H9 (cell line): ENCODE measurements around the gene RARB. TPM values are rescaled to one million over a fixed set of nuclear protein-coding genes. Genes with fewer than 3 reads are reported as not detected.

Experiments used
- DNase-seq: peaks from one replicate; pipeline ENCODE4 v3.0.0-alpha.2; 2017
- H2AFZ ChIP-seq: one replicate; pipeline ENCODE4 v1.6.1; 2013; ENCODE audit warnings: mild to moderate bottlenecking, low read length, control low read depth, moderate library complexity
- H2AK5ac ChIP-seq: 2 replicates; pipeline ENCODE4 v1.6.1; 2013; ENCODE audit warnings: low read length, control low read depth, mixed read lengths; ENCODE audit not compliant: insufficient read length
- H2BK120ac ChIP-seq: one replicate; pipeline ENCODE4 v1.6.1; 2013; ENCODE audit warnings: low read depth, mild to moderate bottlenecking, low read length, control low read depth, inconsistent platforms; ENCODE audit not compliant: poor library complexity, severe bottlenecking
- H2BK12ac ChIP-seq: 2 replicates; pipeline ENCODE4 v1.6.1; 2013; ENCODE audit warnings: low read length, control low read depth, mixed read lengths, low read depth; ENCODE audit not compliant: insufficient read length
- H2BK15ac ChIP-seq: 2 replicates; pipeline ENCODE4 v1.6.1; 2013; ENCODE audit warnings: low read depth, low read length, control low read depth
- H2BK20ac ChIP-seq: one replicate; pipeline ENCODE4 v1.6.1; 2013; ENCODE audit warnings: low read depth, mild to moderate bottlenecking, low read length, control low read depth, inconsistent platforms; ENCODE audit not compliant: poor library complexity, severe bottlenecking
- H2BK5ac ChIP-seq: 2 replicates; pipeline ENCODE4 v1.6.1; 2013; ENCODE audit warnings: low read length, control low read depth, mixed read lengths; ENCODE audit not compliant: insufficient read length
- H3K14ac ChIP-seq: 2 replicates; pipeline ENCODE4 v1.6.1; 2013; ENCODE audit warnings: low read length, control low read depth; ENCODE audit not compliant: insufficient read depth
- H3K18ac ChIP-seq: 2 replicates; pipeline ENCODE4 v1.6.1; 2013; ENCODE audit warnings: low read depth, mild to moderate bottlenecking, mixed read lengths, low read length, control low read depth; ENCODE audit not compliant: insufficient read length
- H3K23ac ChIP-seq: 2 replicates; pipeline ENCODE4 v1.6.1; 2013; ENCODE audit warnings: low read length, control low read depth, mixed read lengths, low read depth; ENCODE audit not compliant: insufficient read length
- H3K23me2 ChIP-seq: 2 replicates; pipeline ENCODE4 v1.6.1; 2013; ENCODE audit warnings: low read depth, mild to moderate bottlenecking, mixed read lengths, low read length, control low read depth; ENCODE audit not compliant: insufficient read length, poor library complexity, severe bottlenecking
- H3K27ac ChIP-seq: 2 replicates; pipeline ENCODE4 v1.5.1; 2013; ENCODE audit warnings: low read length, control low read depth, mixed read lengths, low read depth; ENCODE audit not compliant: insufficient read length
- H3K27me3 ChIP-seq: 2 replicates; pipeline ENCODE4 v1.6.1; 2013; ENCODE audit warnings: low read length, control low read depth, inconsistent platforms; ENCODE audit not compliant: insufficient read depth
- H3K4ac ChIP-seq: 2 replicates; pipeline ENCODE4 v1.6.1; 2013; ENCODE audit warnings: low read depth, mild to moderate bottlenecking, control low read depth, inconsistent platforms, low read length, moderate library complexity
- H3K4me1 ChIP-seq: 2 replicates; pipeline ENCODE4 v1.6.1; 2013; ENCODE audit warnings: low read length, control low read depth, inconsistent platforms; ENCODE audit not compliant: insufficient read depth
- H3K4me2 ChIP-seq: 2 replicates; pipeline ENCODE4 v1.6.1; 2013; ENCODE audit warnings: low read length, control low read depth, mixed read lengths; ENCODE audit not compliant: insufficient read length, insufficient read depth
- H3K56ac ChIP-seq: 2 replicates; pipeline ENCODE4 v1.6.1; 2013; ENCODE audit warnings: low read depth, mild to moderate bottlenecking, mixed read lengths, low read length, control low read depth; ENCODE audit not compliant: insufficient read length
- H3K79me1 ChIP-seq: 2 replicates; pipeline ENCODE4 v1.6.1; 2013; ENCODE audit warnings: low read depth, mild to moderate bottlenecking, moderate library complexity, low read length, control low read depth, inconsistent platforms; ENCODE audit not compliant: insufficient read depth, poor library complexity, severe bottlenecking
- H3K79me2 ChIP-seq: 2 replicates; pipeline ENCODE4 v1.6.1; 2013; ENCODE audit warnings: low read length, control low read depth, inconsistent platforms; ENCODE audit not compliant: insufficient read depth
- H3K9ac ChIP-seq: 2 replicates; pipeline ENCODE4 v1.6.1; 2013; ENCODE audit warnings: low read length, control low read depth, mixed read lengths; ENCODE audit not compliant: insufficient read length; ENCODE audit errors: extremely low read depth
- H3K9me3 ChIP-seq: one replicate; pipeline ENCODE4 v1.6.1; 2013; ENCODE audit warnings: low read depth, low read length, inconsistent platforms; ENCODE audit not compliant: control insufficient read depth
- H3T11ph ChIP-seq: one replicate; pipeline ENCODE4 v1.6.1; 2013; ENCODE audit warnings: mild to moderate bottlenecking, low read length, control low read depth, inconsistent platforms
- H4K20me1 ChIP-seq: one replicate; pipeline ENCODE4 v1.6.1; 2013; ENCODE audit not compliant: control insufficient read depth, insufficient read length, insufficient read depth
- H4K5ac ChIP-seq: 2 replicates; pipeline ENCODE4 v1.6.1; 2013; ENCODE audit warnings: low read depth, mild to moderate bottlenecking, mixed read lengths, low read length, control low read depth; ENCODE audit not compliant: insufficient read length
- H4K8ac ChIP-seq: replicated peaks from 2 replicates; pipeline ENCODE4 v1.6.1; 2013; ENCODE audit warnings: low read length, control low read depth, mixed read lengths, low read depth; ENCODE audit not compliant: insufficient read length
- H4K91ac ChIP-seq: 2 replicates; pipeline ENCODE4 v1.6.1; 2013; ENCODE audit warnings: low read depth, mild to moderate bottlenecking, moderate library complexity, mixed read lengths, low read length, control low read depth; ENCODE audit not compliant: insufficient read length
- H3K27ac Mint-ChIP-seq, 3 experiments: 2 replicates in 2 of 3; 3 replicates in 1 of 3; pipeline ENCODE4 v1.8.0; 2020 to 2021; ENCODE audit warnings: mixed read lengths in 3 of 3, mild to moderate bottlenecking in 1 of 3, moderate library complexity in 1 of 3
- H3K27me3 Mint-ChIP-seq: 2 replicates; pipeline ENCODE4 v1.8.0; 2021; ENCODE audit warnings: low read depth, mild to moderate bottlenecking, moderate library complexity, mixed read lengths
- H3K36me3 Mint-ChIP-seq, 3 experiments: 2 replicates in 2 of 3; 3 replicates in 1 of 3; pipeline ENCODE4 v1.8.0; 2020 to 2021; ENCODE audit warnings: low read depth in 3 of 3, mixed read lengths in 3 of 3; ENCODE audit not compliant: insufficient read depth in 1 of 3
- H3K4me1 Mint-ChIP-seq, 2 experiments: 2 replicates each; pipeline ENCODE4 v1.8.0; 2020; ENCODE audit warnings: mixed read lengths in 2 of 2
- H3K4me3 Mint-ChIP-seq, 2 experiments: 2 replicates in 1 of 2; 3 replicates in 1 of 2; pipeline ENCODE4 v1.8.0; 2020 to 2021; ENCODE audit warnings: mild to moderate bottlenecking in 2 of 2, mixed read lengths in 2 of 2, moderate library complexity in 1 of 2
- H3K9me3 Mint-ChIP-seq, 2 experiments: 2 replicates in 1 of 2; 3 replicates in 1 of 2; pipeline ENCODE4 v1.8.0; 2020; ENCODE audit warnings: mild to moderate bottlenecking in 2 of 2, mixed read lengths in 2 of 2, moderate library complexity in 1 of 2
- WGBS: extraction: QIAGEN DNeasy Blood & Tissue Kit; methylation state at CpG from one replicate; pipeline ENCODE4 v1.1.7; 2013; ENCODE audit warnings: missing lambda C conversion rate, low lambda C conversion rate, mixed read lengths; ENCODE audit not compliant: insufficient read length; ENCODE audit errors: extremely low coverage; 5-methylcytosine and 5-hydroxymethylcytosine counted together
- total RNA-seq: library from RNA; stranded (reverse); gene quantifications from 2 replicates; pipeline ENCODE4 v1.2.1, GENCODE V29; 2021
- TF ChIP-seq, protein P1 (sequence below): fragments of 200-600 bp; sonication (generic); conservative IDR thresholded peaks from 3 replicates; pipeline ENCODE4 v1.8.0; 2021; ENCODE audit warnings: antibody characterized with exemption, mild to moderate bottlenecking

RARB gene
- total RNA-seq, 1 experiment from 2014 or later = 0.22 TPM

DNA sequence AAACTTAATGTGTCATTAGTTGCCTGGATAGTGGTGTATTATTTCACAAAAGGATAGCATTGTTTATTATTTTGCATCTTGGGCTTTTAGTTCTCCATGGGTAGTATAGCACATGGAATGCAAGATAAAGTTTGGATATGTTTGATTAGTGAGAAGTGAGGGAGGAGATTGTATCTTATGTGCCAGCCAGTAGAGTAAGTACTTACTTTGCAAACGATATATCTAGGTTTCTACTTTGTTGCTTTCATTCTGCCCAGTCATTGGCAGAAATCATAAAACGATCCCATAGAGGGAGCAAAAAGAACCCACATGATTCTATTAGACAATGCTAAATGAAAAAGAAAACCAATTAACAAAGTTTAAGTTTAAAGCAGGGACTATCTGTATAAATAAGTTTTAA, 105.3 kb downstream of the RARB start:
- H3K79me2 ChIP-seq = no peaks in the 10 kb centered on the region
- no peaks in the 10 kb centered on the region for H3K4me1 Mint-ChIP-seq
- no peak overlapping the region for H3K4me3 Mint-ChIP-seq
- no peaks in the 10 kb centered on the region for H3K9me3 ChIP-seq
- H3K27me3 Mint-ChIP-seq = no peaks in the 10 kb centered on the region; the same call in 1 of the 2 replicates
- H3K27ac ChIP-seq = no peak overlapping the region
- H3K23ac ChIP-seq = no peak overlapping the region
- H3K9me3 Mint-ChIP-seq = peaks cover 4 to 5% of the 10 kb centered on the region in 2 experiments; a peak in 4 of 5 replicates
- no peak overlapping the region for H2AK5ac ChIP-seq
- no peak overlapping the region for H4K5ac ChIP-seq
- peaks cover 0 to 9% (median 0%) of the 10 kb centered on the region in 3 experiments; a peak in 3 of 7 replicates for H3K36me3 Mint-ChIP-seq
- TF ChIP-seq, protein P1, sequence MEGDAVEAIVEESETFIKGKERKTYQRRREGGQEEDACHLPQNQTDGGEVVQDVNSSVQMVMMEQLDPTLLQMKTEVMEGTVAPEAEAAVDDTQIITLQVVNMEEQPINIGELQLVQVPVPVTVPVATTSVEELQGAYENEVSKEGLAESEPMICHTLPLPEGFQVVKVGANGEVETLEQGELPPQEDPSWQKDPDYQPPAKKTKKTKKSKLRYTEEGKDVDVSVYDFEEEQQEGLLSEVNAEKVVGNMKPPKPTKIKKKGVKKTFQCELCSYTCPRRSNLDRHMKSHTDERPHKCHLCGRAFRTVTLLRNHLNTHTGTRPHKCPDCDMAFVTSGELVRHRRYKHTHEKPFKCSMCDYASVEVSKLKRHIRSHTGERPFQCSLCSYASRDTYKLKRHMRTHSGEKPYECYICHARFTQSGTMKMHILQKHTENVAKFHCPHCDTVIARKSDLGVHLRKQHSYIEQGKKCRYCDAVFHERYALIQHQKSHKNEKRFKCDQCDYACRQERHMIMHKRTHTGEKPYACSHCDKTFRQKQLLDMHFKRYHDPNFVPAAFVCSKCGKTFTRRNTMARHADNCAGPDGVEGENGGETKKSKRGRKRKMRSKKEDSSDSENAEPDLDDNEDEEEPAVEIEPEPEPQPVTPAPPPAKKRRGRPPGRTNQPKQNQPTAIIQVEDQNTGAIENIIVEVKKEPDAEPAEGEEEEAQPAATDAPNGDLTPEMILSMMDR = no peak
- no peaks in the 10 kb centered on the region for H4K20me1 ChIP-seq
- no peak overlapping the region for H4K91ac ChIP-seq
- H3K4me2 ChIP-seq = no peak overlapping the region
- no peak overlapping the region for H2BK120ac ChIP-seq
- H2AFZ ChIP-seq = no peak overlapping the region
- DNase-seq = no peak
- no peak overlapping the region for H3K27ac Mint-ChIP-seq
- H3K18ac ChIP-seq = no peak overlapping the region
- no peak overlapping the region for H3T11ph ChIP-seq
- no peak overlapping the region for H2BK20ac ChIP-seq
- H4K8ac ChIP-seq = no peak overlapping the region
- H3K23me2 ChIP-seq = no peaks in the 10 kb centered on the region
- H2BK12ac ChIP-seq = no peak overlapping the region
- H3K14ac ChIP-seq = no peak overlapping the region
- H3K27me3 ChIP-seq = no peaks in the 10 kb centered on the region
- no peaks in the 10 kb centered on the region for H3K4me1 ChIP-seq
- no peak overlapping the region for H3K9ac ChIP-seq
- no peak overlapping the region for H3K56ac ChIP-seq
- no peaks in the 10 kb centered on the region for H3K79me1 ChIP-seq
- no peak overlapping the region for H2BK15ac ChIP-seq
- no CpG with 5 or more reads among the region's 2 CpGs for WGBS
- no peak overlapping the region for H3K4ac ChIP-seq
- no peak overlapping the region for H2BK5ac ChIP-seq
